HG02763 (cell line): ENCODE measurements around the gene LLGL2.

Experiments used
- ATAC-seq: cut with Tn5 transposase; IDR thresholded peaks from one replicate; pipeline ENCODE4 v1.9.1; 2021; ENCODE audit warnings: mild to moderate bottlenecking, moderate library complexity; ENCODE audit not compliant: unreplicated experiment

LLGL2 gene

DNA sequence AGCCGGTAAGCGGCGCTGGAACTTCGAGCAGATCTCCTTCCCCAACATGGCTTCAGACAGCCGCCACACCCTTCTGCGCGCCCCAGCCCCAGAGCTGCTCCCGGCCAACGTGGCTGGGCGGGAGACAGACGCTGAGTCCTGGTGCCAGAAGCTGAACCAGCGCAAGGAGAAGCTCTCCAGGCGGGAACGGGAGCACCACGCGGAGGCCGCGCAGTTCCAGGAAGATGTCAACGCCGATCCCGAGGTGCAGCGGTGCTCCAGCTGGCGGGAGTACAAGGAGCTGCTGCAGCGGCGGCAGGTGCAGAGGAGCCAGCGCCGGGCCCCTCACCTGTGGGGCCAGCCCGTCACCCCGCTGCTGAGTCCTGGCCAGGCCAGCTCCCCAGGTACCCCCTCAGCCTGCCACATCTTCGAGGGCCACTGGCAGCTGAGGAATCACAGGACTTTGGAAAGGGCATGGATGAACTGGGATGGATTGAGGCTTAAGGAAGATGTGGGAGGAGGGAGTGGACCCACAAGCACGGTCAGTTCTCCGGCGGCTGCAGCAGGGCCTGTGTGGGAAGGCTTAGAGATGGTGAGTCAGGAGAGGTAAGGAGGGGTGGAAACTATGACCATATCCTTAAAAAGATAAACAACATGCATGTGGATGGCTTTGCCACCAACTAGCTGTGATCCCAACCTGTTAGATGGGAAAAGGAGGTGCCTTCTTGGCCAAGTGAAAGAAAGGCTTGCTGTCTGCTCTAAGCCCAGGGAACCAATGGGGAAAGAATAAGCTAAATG lies 3.4 kb upstream of the LLGL2 start:
- ATAC-seq, result no peak

DNA sequence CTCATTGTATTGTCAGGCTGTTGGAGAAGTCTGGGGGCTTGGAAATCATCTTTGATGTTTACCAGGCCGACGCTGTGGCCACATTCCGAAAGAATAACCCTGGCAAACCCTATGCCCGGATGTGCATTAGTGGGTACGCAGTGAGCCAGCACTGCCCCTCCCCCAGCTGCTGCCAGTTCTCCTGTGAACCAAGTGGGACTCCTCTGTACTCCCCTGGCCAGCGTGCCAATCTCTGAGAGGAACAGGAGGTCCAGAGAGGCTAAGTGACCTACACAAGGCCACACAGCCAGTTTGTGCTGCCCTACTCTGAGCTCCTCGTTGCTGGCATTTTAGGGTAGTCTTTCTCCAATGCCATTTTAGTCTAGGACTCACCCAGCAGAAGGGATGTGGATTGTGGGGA lies 1.9 kb upstream of the LLGL2 start:
- ATAC-seq, result no peak

DNA sequence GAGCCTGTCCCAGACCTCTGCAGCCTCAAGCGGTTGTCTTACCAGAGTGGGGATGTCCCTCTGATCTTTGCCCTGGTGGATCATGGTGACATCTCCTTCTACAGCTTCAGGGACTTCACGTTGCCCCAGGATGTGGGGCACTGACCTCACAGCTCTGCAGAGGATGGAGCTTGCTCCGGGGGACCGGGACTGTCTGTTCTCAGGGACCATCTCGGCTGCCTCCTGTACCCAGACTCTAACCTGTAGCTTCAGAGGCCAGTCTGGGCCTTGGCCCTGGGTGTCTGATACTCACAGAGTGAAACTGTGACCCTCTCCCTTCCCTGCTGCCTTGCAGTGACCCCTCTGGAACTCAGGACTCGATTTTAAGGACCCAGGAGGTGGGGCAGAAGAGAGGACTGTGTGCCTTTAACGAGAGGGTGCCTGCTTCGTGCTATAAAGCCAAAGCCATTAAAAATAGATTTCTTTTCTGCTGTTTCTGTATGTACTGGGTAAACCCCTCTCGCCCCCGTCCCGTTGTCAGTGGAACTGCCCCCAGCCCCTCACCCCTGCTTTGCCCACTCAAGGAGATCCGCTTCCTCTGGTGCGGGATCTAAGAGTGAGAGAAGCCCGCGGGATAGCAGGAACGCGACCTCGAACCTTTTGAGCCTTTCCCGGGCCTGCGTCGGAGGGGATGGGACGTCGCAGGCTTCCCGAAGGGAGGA lies 1.1 kb upstream of the LLGL2 start:
- no peak for ATAC-seq

DNA sequence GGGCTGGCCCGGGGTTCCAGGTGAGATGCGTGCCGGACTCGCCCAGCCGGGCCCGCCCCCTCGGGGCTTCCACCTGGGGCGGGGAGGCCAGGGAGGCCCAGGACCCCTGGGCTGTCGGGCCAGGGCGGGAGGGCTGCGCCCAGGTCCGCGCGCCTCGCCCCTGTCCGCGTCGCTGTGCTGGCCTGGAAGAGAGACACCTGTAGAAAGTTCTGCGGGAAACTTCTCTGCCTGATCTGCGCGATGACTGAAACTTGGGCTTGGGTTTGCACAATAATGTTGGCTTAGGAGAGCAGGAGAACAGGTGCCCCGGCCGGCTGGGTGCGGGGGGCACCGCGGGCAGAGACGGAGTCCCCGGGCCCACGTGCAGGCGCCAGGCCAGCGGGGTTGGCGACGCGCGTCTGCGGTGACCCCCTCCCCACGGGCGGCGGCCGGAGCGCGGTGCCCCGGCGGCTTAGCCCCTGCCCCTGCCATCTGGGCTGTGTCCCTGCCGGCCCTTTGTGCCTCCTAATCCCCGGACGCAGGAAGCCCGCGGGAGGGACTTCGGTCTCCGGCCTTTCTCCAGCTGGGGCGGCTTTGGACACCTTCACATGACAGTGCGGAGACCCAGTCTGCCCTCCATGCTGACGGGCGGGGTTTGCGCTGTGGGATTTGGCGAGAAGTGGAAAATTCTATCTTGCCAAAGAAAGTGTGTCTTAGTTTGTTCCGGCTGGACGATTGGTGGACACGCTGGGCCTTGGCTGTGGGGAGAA lies 483 bp downstream of the LLGL2 start:
- ATAC-seq, result peak; percentile 4

- ATAC-seq, result no peak
These were observed 1.2 kb downstream of the LLGL2 start for GRCh38 chr17:75526555-75527270.

GRCh38 chr17:75530837-75531720 lies 5.6 kb downstream of the LLGL2 start:
- no peak for ATAC-seq

DNA sequence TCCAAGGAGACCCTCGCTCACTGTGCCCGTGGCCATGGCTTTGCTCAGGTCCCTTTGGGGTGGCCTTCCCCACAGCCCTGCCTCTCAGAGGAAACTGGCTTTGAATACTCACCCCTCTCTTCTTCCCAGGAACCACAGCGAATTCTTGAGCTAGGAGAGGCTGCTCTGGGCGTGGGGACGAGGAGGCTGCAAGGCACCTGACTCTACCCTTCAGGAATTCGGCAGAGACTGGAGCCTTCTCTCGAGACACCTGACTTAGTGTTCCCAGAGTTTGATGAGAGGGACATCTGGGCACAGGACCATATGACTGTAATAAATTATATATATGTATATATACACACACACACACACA lies 6.2 kb downstream of the LLGL2 start:
- ATAC-seq, result no peak

DNA sequence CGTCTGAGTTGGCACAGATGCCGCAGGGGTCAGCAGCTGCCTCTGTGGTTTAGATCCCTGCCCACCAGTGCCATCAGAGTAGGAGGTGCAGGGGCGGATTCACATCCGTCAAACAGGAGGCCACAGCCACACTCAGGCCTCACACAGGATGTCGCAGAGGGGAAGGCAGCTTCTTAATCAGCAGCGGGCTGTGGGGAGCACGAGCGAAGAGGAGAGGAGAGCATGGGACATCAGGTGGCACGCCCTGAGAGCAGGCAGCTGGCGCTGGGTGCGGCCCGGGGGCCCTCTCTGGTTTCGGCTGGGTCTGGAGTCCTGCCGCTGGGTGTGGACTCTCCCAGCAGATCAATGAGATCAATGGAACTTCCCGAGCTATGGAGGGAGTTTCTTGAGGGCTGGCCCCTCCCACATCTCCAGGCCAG lies 9.6 kb downstream of the LLGL2 start:
- no peak for ATAC-seq

DNA sequence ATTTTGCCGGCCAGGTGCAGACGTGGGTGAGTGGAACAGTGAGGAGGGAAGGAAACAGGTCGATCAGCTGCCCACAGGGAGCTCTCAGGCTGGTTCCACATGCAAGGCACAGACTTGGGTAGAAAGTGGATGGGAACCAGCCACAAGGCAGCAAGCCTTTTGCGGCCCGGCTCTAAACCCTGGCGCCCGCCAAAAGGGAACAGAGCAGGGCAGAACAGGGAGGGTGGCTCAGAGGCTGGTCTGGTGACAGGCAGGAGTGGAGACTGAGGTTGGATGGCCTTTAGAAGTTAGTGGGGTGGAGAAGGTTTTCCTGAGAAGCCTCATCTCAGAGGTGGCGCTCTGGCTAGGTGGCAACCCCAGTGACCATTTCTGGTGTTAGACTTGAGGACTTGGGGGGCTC lies 10.4 kb downstream of the LLGL2 start:
- no peak for ATAC-seq

DNA sequence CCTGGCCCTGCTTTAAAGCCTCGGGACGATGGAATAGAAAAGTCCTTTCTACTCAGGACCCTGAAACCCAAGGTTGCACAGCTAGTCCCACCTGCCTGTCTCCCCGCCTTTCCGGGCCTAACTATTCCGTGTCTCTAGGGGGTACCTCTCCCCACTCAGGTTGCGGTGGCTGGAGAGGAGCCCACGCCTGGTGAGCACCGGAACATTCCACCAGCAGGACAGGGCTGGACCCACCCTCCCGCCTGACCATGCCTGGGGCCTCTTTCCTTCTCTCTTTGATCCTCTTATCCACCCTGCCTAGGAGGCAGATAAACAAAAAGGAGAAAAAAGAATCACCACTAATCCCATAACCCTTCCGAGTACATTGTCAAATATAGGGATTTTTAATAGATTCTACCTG lies 10.9 kb downstream of the LLGL2 start:
- ATAC-seq, result no peak

DNA sequence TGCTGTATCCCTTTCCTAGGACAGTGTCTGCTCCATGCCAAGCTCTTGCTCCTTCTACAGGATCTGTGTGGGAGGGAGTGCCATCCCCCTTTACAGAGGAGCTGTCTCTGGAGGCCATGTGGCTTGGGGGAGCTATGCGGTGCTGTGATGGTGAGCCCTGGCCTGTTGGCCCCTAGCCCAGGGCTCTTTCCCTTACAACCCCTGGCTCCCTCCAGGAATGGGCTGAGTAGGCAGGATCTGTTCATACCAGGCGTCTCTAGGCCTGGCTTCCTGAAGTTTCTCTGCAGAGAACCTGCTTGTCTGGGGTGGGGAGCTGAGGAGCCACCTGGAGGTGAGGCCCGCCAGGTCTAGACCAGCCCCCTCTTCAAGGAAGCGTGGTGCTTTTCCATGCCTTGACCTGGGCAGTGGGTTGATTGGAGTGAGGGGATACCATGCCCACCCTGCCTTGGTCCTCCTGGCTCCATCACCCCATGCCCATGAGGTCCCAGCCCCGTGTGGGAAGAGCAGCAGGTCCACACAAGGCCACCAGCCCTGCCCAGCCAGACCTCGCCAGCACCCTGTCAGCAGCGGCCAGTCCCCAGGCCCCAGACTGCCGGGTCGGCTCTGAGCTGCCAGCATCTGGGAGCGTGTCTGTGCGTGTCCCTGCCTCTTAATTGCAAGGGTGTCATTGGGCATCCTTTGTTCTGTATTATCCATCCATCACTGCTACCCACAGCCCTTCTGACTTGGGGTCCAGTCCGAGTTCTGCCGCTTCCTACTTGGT lies 14.7 kb downstream of the LLGL2 start:
- no peak for ATAC-seq

- no peak for ATAC-seq
These were observed 15.5 kb downstream of the LLGL2 start for GRCh38 chr17:75540923-75541503.

- no peak for ATAC-seq
These were observed 16.7 kb downstream of the LLGL2 start for GRCh38 chr17:75542229-75542628.

GRCh38 chr17:75542728-75543336 lies 17.3 kb downstream of the LLGL2 start:
- ATAC-seq, result no peak

GRCh38 chr17:75544250-75544649 lies 18.8 kb downstream of the LLGL2 start:
- ATAC-seq, result no peak

- no peak for ATAC-seq
These were observed 20.7 kb downstream of the LLGL2 start for GRCh38 chr17:75546181-75546580.

DNA sequence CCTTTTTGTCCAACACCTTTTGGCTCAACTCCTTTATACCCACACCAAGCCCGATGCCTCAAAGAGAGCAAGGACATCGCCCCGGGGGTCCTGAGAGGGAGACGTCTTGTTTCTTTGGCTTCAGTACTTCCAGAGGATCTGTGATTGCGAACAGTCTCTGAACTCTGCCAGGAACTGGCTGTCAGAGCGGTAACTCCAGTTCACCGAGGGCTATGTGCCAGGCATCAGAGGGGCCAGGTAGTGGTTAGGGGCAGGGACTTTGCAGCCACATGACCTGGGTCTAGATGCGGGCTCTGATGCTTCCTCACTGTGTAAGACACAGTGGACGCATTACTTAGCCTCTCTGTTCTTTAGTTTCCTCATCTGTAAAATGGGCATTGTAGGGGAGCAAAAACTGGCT lies 21.6 kb downstream of the LLGL2 start:
- ATAC-seq, result no peak

- ATAC-seq, result no peak
These were observed 23.3 kb downstream of the LLGL2 start for GRCh38 chr17:75548813-75549212.
